Fibroblast of gingiva (primary cell): ENCODE measurements around the gene SHANK1.

Experiments used
- DNase-seq: peaks from one replicate; pipeline ENCODE4 v3.0.0-alpha.2; 2011; ENCODE audit warnings: low read depth

SHANK1 gene

GRCh38 chr19:50711805-50712204, 7.8 kb downstream of the SHANK1 start:
- no peak for DNase-seq

GRCh38 chr19:50711196-50711595, 8.4 kb downstream of the SHANK1 start:
- DNase-seq: no peak

- no peak for DNase-seq
These were observed 9.0 kb downstream of the SHANK1 start for GRCh38 chr19:50710612-50711011.

- DNase-seq: no peak
These were observed 9.5 kb downstream of the SHANK1 start for GRCh38 chr19:50710094-50710493.

GRCh38 chr19:50708179-50708879, 11.3 kb downstream of the SHANK1 start:
- DNase-seq: no peak

GRCh38 chr19:50706387-50706786, 13.2 kb downstream of the SHANK1 start:
- DNase-seq: no peak

- DNase-seq: peak; percentile 41
These were observed 14.1 kb downstream of the SHANK1 start for GRCh38 chr19:50705422-50706019.

- DNase-seq: no peak
These were observed 15.4 kb downstream of the SHANK1 start for GRCh38 chr19:50703915-50704796.

- DNase-seq: no peak
These were observed 16.5 kb downstream of the SHANK1 start for GRCh38 chr19:50702871-50703829.

- no peak for DNase-seq
These were observed 17.3 kb downstream of the SHANK1 start for GRCh38 chr19:50702158-50702870.

GRCh38 chr19:50701367-50701985, 18.1 kb downstream of the SHANK1 start:
- DNase-seq: no peak

- DNase-seq: no peak
These were observed 22.0 kb downstream of the SHANK1 start for GRCh38 chr19:50697414-50698124.

- DNase-seq: no peak
These were observed 23.5 kb downstream of the SHANK1 start for GRCh38 chr19:50696094-50696483.

GRCh38 chr19:50695251-50696093, 24.1 kb downstream of the SHANK1 start:
- DNase-seq: no peak

GRCh38 chr19:50694815-50695145, 24.8 kb downstream of the SHANK1 start:
- DNase-seq: no peak

- no peak for DNase-seq
These were observed 26.3 kb downstream of the SHANK1 start for GRCh38 chr19:50693064-50693975.

GRCh38 chr19:50690439-50690838, 29.2 kb downstream of the SHANK1 start:
- DNase-seq: no peak

- DNase-seq: no peak
These were observed 30.8 kb downstream of the SHANK1 start for GRCh38 chr19:50688766-50689165.
